Stimulated activated CD4-positive, alpha-beta T cell treated with anti-CD3 and anti-CD28 coated beads, Interleukin-2, amount 100 ng/mL, for 4 hours (primary cell): ENCODE measurements around the gene PHF21A.

Experiments used
- DNase-seq: peaks from one replicate; pipeline ENCODE4 v3.0.0-alpha.2; 2020; ENCODE audit warnings: low read depth

The PHF21A gene

DNA sequence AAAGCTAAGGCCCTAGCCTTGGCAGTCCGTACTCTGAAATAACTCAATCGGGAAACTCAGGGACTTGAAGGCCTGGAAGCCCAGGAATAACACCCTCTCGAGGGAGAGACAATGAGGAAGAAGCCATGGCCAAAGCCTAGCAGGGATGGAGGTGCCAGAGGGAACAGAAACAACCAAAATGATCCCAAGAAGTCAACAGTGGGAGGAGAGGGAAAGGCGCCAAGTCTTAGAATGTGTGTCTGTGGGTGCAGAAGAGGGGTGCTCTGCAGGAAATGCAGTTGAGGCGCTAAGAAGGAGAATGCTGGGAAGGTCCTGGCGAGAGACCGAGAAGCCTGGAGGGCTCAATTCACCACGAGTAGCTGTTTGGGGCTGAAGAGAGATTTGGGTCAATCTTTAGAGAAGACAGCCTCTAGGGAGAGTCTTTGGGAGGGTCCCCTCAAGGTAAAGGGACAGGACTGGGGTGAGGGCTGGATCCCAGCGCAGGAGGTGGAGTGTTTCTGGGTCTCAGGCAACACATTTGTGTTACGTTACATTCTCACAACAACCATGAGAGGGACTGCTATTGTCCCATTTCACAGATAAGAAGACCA is 236.6 kb downstream of the PHF21A start:
- DNase-seq: no peak
